GM15510 (cell line): Measurements from ENCODE around the gene GART.

Experiments
- POLR2A ChIP-seq: IDR thresholded peaks from 3 replicates; pipeline ENCODE4 v1.6.1; 2011; ENCODE audit warnings: borderline replicate concordance; ENCODE audit not compliant: insufficient read length; ENCODE audit errors: extremely low read depth

The GART gene

DNA sequence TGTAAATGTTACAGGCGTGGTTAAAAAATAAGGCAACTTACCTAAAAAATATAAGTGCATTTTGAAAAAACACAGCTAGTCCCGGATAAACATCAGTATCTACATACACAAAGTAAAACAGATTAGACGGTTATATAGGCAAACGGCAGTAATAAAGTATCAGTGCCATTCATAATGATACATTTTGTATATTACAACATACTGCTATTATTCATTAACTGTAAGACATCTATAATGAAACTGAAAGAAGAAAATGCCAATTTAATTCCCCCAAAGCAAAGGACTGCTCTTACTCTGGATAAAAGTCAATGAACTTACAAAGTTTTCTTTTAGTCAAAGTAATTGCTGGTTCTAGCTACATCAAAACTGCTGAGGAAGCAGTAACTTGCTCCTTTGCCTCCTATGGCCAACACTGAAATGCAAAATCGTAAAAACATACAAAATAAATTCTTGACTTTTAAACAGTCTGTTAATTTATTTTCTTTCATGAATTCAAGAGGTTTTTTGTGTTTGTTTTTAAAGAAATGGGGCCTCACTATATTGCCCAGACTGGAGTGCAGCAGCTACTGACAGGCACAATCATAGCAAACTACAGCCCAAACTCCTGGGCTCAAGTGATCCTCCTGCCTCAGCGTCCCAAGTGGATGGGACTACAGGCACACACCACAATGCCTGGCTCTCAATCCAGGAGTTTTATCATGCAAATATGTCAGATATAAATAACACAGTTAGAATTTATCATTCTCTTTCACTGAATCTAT lies 86.1 kb downstream of the GART start:
- TF ChIP-seq POLR2A: no peak
